HCT116 (cell line): ENCODE results near the gene HIRIP3. TPM values are rescaled to one million over a fixed set of nuclear protein-coding genes. Genes with fewer than 3 reads are reported as not detected.

Experiments
- ATAC-seq: fragments of 200-7000 bp; cut with Tn5 transposase; 2 replicates; pipeline ENCODE4 v1.9.1; 2020; ENCODE audit warnings: mild to moderate bottlenecking, moderate library complexity
- BruUV-seq: library from RNA; stranded (reverse); fragments of 400-500 nt; replicated peaks from 2 replicates; lab custom pipeline; 2021; lab: Mats Ljungman, UMichigan
- CTCF ChIA-PET: fragments of 300-600 bp; sonication (Branson Sonifier 250); formaldehyde crosslinking; loops from one replicate; lab custom pipeline; 2021; ENCODE audit warnings: antibody characterized with exemption; lab: Charles Lee
- POLR2A ChIA-PET: fragments of 300-600, 350-600 bp; sonication (Branson Sonifier 250); formaldehyde crosslinking; loops from one replicate; lab custom pipeline; 2021; ENCODE audit warnings: antibody characterized with exemption; lab: Charles Lee
- RAD21 ChIA-PET, 2 experiments: fragments of 300-600 bp; sonication (Branson Sonifier 250); formaldehyde crosslinking; loops; one replicate each; lab custom pipeline; 2023; ENCODE audit warnings: low total read pairs in 2 of 2; ENCODE audit not compliant: uncharacterized antibody in 2 of 2, unreplicated experiment in 2 of 2, low non-redundant PET in 1 of 2; lab: Charles Lee
- DNase-seq: peaks from one replicate; pipeline ENCODE4 v3.0.0-alpha.2; 2010; ENCODE audit warnings: low read depth, low spot score
- H2AFZ ChIP-seq: fragments of 200-600 bp; shearing (Covaris generic), sonication (generic); 2 replicates; pipeline ENCODE4 v1.6.1; 2017; ENCODE audit warnings: low read depth, mixed run types, mixed read lengths, antibody characterized with exemption, low read length; ENCODE audit not compliant: poor library complexity, severe bottlenecking
- H3K27ac ChIP-seq: 2 replicates; pipeline ENCODE4 v1.5.1; 2012; ENCODE audit warnings: low read depth, low read length
- H3K27me3 ChIP-seq: fragments of 200-600 bp; sonication (generic); 2 replicates; pipeline ENCODE4 v1.6.1; 2016; ENCODE audit warnings: mixed run types, low read length, mixed read lengths; ENCODE audit not compliant: insufficient read depth
- H3K36me3 ChIP-seq, 2 experiments: fragments of 200-500 bp in 1 of 2; fragments of 200-600 bp in 1 of 2; sonication (Bioruptor generic) in 1 of 2; sonication (generic) in 1 of 2; 2 replicates each; pipeline versions ENCODE4 v1.5.1 to v1.6.1; 2014 to 2016; ENCODE audit warnings: low read length in 2 of 2, inconsistent platforms in 1 of 2, mixed read lengths in 1 of 2, mixed run types in 1 of 2; ENCODE audit not compliant: insufficient read depth in 2 of 2, control insufficient read depth in 1 of 2
- H3K4me1 ChIP-seq, 2 experiments: fragments of 200-600 bp in 1 of 2; sonication (generic) in 1 of 2; 2 replicates each; pipeline versions ENCODE4 v1.5.1 to v1.6.1; 2012 to 2017; ENCODE audit warnings: low read length in 2 of 2, inconsistent platforms in 1 of 2, mild to moderate bottlenecking in 1 of 2, mixed read lengths in 1 of 2, mixed run types in 1 of 2, moderate library complexity in 1 of 2; ENCODE audit not compliant: insufficient read depth in 2 of 2, control insufficient read depth in 1 of 2
- H3K4me2 ChIP-seq: fragments of 200-600 bp; sonication (generic); 2 replicates; pipeline ENCODE4 v1.6.1; 2017; ENCODE audit warnings: mixed run types, low read length, mixed read lengths
- H3K4me3 ChIP-seq, 2 experiments: fragments of 200-600 bp in 1 of 2; sonication (generic) in 1 of 2; replicated peaks in 1 of 2; 2 replicates each; pipeline ENCODE4 v1.5.1; 2011 to 2016; ENCODE audit warnings: low read length in 2 of 2, control low read depth in 1 of 2, low read depth in 1 of 2, mild to moderate bottlenecking in 1 of 2, mixed read lengths in 1 of 2, mixed run types in 1 of 2
- H3K79me2 ChIP-seq: fragments of 200-600 bp; sonication (generic); 2 replicates; pipeline ENCODE4 v1.6.1; 2017; ENCODE audit warnings: mild to moderate bottlenecking, mixed run types, low read length, moderate library complexity, mixed read lengths; ENCODE audit not compliant: insufficient read depth
- H3K9ac ChIP-seq: fragments of 200-600 bp; sonication (generic); 2 replicates; pipeline ENCODE4 v1.6.1; 2016; ENCODE audit warnings: low read length, mixed read lengths
- H3K9me2 ChIP-seq: fragments of 200-600 bp; sonication (generic), shearing (Covaris generic); 2 replicates; pipeline ENCODE4 v1.6.1; 2017; ENCODE audit warnings: mixed run types, mild to moderate bottlenecking, moderate library complexity; ENCODE audit not compliant: insufficient read depth
- H3K9me3 ChIP-seq, 2 experiments: fragments of 200-500 bp in 1 of 2; fragments of 200-600 bp in 1 of 2; sonication (Bioruptor generic) in 1 of 2; sonication (generic) in 1 of 2; 2 replicates each; pipeline ENCODE4 v1.6.1; 2014 to 2017; ENCODE audit warnings: low read length in 2 of 2, mixed read lengths in 2 of 2, inconsistent platforms in 1 of 2, low read depth in 1 of 2, mild to moderate bottlenecking in 1 of 2, mixed run types in 1 of 2, moderate library complexity in 1 of 2; ENCODE audit not compliant: control insufficient read depth in 1 of 2, insufficient read depth in 1 of 2
- H4K20me1 ChIP-seq: fragments of 200-600 bp; sonication (generic), shearing (Covaris generic); 2 replicates; pipeline ENCODE4 v1.6.1; 2017; ENCODE audit warnings: mixed run types, mild to moderate bottlenecking, moderate library complexity; ENCODE audit not compliant: insufficient read depth
- ATF3 ChIP-seq: IDR thresholded peaks from 2 replicates; pipeline ENCODE4 v1.6.1; 2012
- EGR1 ChIP-seq: IDR thresholded peaks from 2 replicates; pipeline ENCODE4 v1.6.1; 2012; ENCODE audit warnings: low read depth
- EZH2 ChIP-seq: fragments of 200-600 bp; sonication (generic); IDR thresholded peaks from 2 replicates; pipeline ENCODE4 v1.6.1; 2017; ENCODE audit warnings: antibody characterized with exemption, mixed run types
- FOSL1 ChIP-seq: IDR thresholded peaks from 2 replicates; pipeline ENCODE4 v1.6.1; 2012; ENCODE audit warnings: low read depth
- POLR2AphosphoS5 ChIP-seq: IDR thresholded peaks from 2 replicates; pipeline ENCODE4 v1.6.1; 2011; ENCODE audit warnings: mild to moderate bottlenecking, low read depth, low read length, moderate library complexity
- SIN3A ChIP-seq: IDR thresholded peaks from 2 replicates; pipeline ENCODE4 v1.6.1; 2012; ENCODE audit warnings: low read depth
- ZFX ChIP-seq: fragments of 450-650 bp; IDR thresholded peaks from 2 replicates; pipeline ENCODE4 v1.6.1; 2017
- intact Hi-C: fragments of 100-400 bp; cut with micrococcal nuclease; formaldehyde crosslinking; loops from 2 replicates; pipeline ENCODE4 v1.10.0; 2022
- total RNA-seq: library from RNA; stranded (reverse); gene quantifications from one replicate; pipeline ENCODE4 v1.2.1, GENCODE V29; 2021; ENCODE audit not compliant: unreplicated experiment

HIRIP3 gene
- total RNA-seq, 1 experiment from 2014 or later = 21.8 TPM

- BruUV-seq = no TSS peak
- H3K79me2 ChIP-seq = no peaks in the 10 kb centered on the region
- H3K4me2 ChIP-seq = no peak overlapping the region
- H3K27me3 ChIP-seq = no peaks in the 10 kb centered on the region
- ATAC-seq = no peak
- no peak for TF ChIP-seq FOSL1
- no peak for TF ChIP-seq EZH2
- no peak for TF ChIP-seq EGR1
- H3K4me3 ChIP-seq = no peak overlapping the region
- no peaks in the 10 kb centered on the region for H3K9me2 ChIP-seq
- H2AFZ ChIP-seq = no peak overlapping the region
- no peak for DNase-seq
- no peaks in the 10 kb centered on the region for H4K20me1 ChIP-seq
- peaks cover 0 to 4% of the 10 kb centered on the region in 2 experiments; a peak in 2 of 4 replicates for H3K36me3 ChIP-seq
- ChIA-PET RAD21 (no interaction called here), POLR2A (no interaction called here), CTCF (no interaction called here)
- no peaks in the 10 kb centered on the region for H3K4me1 ChIP-seq
- H3K9ac ChIP-seq = no peak overlapping the region
- no peaks in the 10 kb centered on the region for H3K9me3 ChIP-seq
- intact Hi-C loops = no loop called here
- H3K27ac ChIP-seq = no peak overlapping the region
These were observed 12.0 kb upstream of the HIRIP3 start for GRCh38 chr16:30007378-30007895.

- no peak for DNase-seq
- no peak overlapping the region for H2AFZ ChIP-seq
- TF ChIP-seq SIN3A (no peak), POLR2AphosphoS5 (no peak), ATF3 (no peak), ZFX (no peak)
- H3K9ac ChIP-seq = no peak overlapping the region
- no peaks in the 10 kb centered on the region for H3K9me2 ChIP-seq
- H3K79me2 ChIP-seq = no peaks in the 10 kb centered on the region
- H3K27ac ChIP-seq = no peak overlapping the region
- no peaks in the 10 kb centered on the region for H4K20me1 ChIP-seq
- ChIA-PET RAD21 (no interaction called here), POLR2A (no interaction called here), CTCF (interaction anchor here (1.8 kb wide), 1 partner anchor 159 kb away, joined by 4 read pairs; no protein-coding TSS in a partner anchor)
- H3K36me3 ChIP-seq = peaks cover 0 to 4% of the 10 kb centered on the region in 2 experiments; a peak in 2 of 4 replicates
- no TSS peak for BruUV-seq
- no peaks in the 10 kb centered on the region for H3K27me3 ChIP-seq
- H3K9me3 ChIP-seq = no peaks in the 10 kb centered on the region
- H3K4me3 ChIP-seq = no peak overlapping the region
- ATAC-seq = no peak
- no peaks in the 10 kb centered on the region for H3K4me1 ChIP-seq
- intact Hi-C loops = no loop called here
- no peak overlapping the region for H3K4me2 ChIP-seq
These were observed 11.4 kb upstream of the HIRIP3 start for GRCh38 chr16:30006659-30007377.
